Epithelial cell of proximal tubule (primary cell): ENCODE data around the gene SMYD5. TPM values are rescaled to one million over a fixed set of nuclear protein-coding genes. Genes with fewer than 3 reads are reported as not detected.

Source experiments
- DNase-seq: peaks from one replicate; pipeline ENCODE4 v3.0.0-alpha.2; 2011; ENCODE audit warnings: low read depth
- H3K4me3 ChIP-seq: 2 replicates; pipeline ENCODE4 v1.5.1; 2011; ENCODE audit warnings: low read depth, mild to moderate bottlenecking, low read length
- total RNA-seq: library from RNA; depleted of rRNA; stranded (reverse); fragments of >200 nt; gene quantifications from 2 replicates; pipeline ENCODE4 v1.2.3, GENCODE V29; 2015
- TF ChIP-seq, protein P1 (sequence below): conservative IDR thresholded peaks from 2 replicates; pipeline ENCODE4 v1.5.1; 2012; ENCODE audit warnings: low read depth, mild to moderate bottlenecking, low read length

SMYD5 gene
- total RNA-seq, 1 donor from 2014 or later: 27.3 TPM

DNA sequence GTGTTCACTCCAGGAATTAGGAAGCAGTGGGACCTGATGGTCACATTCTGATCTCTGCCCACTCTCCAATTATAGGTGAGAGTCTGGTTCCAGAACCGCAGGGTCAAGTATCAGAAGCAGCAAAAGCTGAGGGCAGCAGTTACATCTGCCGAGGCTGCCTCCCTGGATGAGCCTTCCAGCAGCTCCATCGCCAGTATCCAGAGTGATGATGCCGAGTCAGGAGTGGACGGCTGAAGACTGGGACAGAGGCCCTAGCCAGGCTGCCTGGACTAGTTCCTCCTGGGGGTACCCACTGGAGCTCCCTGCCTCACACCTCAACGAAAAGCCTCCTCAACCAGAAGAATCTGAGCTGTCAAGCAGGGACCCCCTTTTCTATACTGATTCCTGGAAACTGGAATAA is 3.3 kb upstream of the SMYD5 start:
- DNase-seq: no peak
- TF ChIP-seq, protein P1, sequence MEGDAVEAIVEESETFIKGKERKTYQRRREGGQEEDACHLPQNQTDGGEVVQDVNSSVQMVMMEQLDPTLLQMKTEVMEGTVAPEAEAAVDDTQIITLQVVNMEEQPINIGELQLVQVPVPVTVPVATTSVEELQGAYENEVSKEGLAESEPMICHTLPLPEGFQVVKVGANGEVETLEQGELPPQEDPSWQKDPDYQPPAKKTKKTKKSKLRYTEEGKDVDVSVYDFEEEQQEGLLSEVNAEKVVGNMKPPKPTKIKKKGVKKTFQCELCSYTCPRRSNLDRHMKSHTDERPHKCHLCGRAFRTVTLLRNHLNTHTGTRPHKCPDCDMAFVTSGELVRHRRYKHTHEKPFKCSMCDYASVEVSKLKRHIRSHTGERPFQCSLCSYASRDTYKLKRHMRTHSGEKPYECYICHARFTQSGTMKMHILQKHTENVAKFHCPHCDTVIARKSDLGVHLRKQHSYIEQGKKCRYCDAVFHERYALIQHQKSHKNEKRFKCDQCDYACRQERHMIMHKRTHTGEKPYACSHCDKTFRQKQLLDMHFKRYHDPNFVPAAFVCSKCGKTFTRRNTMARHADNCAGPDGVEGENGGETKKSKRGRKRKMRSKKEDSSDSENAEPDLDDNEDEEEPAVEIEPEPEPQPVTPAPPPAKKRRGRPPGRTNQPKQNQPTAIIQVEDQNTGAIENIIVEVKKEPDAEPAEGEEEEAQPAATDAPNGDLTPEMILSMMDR: no peak
- H3K4me3 ChIP-seq: no peak overlapping the region

DNA sequence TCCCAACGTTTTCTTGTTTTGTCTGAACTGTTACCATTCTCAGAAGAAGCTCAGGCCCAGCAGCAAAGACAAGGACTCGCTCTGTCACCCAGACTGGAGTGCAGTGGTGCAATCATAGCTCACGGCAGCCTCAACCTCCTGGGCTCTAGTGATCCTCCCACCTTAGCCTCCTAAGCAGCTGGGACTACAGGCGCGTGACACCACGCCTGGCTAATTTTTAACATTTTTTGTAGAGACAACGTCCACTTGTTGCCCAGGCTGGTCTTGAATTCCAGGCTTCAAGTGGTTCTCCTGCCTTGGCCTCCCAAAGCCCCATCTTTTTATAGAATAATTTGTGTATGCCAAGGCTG is 2.0 kb upstream of the SMYD5 start:
- DNase-seq: no peak
- TF ChIP-seq, protein P1: no peak
- H3K4me3 ChIP-seq: no peak overlapping the region

DNA sequence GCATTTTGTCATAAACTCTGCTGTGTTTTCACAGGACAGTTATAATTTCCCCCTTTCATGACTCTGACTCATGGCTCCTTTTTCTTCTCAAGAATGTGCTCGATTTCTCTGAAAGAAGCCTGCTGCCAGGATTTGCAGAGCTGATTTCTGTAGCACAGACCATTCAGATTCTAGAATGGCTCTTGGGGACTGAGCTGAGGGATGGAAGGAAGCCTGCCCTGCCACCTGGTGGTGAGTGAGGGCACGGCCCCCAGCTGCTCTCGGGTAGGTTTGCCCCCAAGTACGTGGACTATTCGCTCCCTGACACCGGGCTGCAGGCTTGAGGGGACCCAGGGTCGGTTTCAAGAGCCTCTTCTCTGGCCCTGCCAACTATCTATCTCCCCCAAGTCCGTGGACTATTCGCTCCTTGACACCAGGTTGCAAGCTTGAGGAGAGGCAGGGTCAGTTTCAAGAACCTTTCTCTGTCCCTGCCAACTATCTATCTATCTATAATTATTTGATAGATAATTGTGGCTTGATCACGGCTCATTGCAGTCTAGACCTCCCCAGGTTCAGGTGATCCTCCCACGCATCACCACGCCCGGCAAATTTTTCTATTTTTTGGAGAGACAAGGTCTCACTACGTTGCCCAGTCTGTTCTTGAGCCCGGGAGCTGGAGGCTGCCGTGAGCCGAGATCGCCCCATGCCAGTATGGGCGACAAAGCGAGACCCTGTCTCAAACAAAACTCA is 1.4 kb upstream of the SMYD5 start:
- H3K4me3 ChIP-seq: no peak overlapping the region
- TF ChIP-seq, protein P1: peak; percentile 97
- DNase-seq: no peak

DNA sequence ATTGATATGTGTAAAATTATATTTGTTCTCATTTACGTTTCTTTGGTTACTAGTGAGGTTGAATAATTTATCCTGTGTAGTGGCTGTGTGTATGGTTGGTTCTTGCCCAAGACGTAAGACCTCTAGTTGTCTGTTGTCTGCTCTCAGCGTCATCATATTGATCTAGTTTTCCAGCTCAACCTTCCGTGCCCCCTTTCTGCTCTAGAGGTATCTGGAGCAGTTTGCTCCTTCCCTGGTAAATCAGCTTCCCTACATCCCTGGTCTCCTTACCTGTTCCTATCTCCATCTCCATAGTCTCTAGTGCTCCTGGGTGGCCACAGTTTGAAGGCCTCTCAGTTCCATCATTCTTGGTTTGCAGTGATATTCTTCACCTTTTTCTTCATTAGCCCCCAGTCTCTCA is 1.2 kb downstream of the SMYD5 start:
- TF ChIP-seq, protein P1: no peak
- peak overlapping the region; percentile 79 for H3K4me3 ChIP-seq

DNA sequence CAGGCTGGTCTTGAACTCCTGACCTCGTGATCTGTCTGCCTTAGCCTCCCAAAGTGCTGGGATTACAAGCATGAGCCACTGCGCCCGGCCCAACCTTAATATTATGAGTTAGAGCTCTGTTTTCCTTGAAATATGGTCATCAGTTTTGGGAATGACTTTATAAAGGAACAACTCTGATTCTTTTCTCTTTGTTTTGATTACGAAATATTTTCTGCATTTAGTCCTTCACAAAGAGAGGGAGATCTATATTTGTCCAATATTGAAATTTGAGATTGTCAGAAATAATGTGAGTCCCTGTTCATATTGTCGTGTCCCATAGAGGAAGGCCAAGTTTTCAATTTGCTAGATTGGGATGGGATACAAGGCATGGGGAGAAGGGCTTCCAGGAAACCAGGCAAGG is 3.1 kb downstream of the SMYD5 start:
- TF ChIP-seq, protein P1: no peak
- no peak overlapping the region for H3K4me3 ChIP-seq
- DNase-seq: no peak

More for the DNA sequence above, 1.2 kb downstream of the SMYD5 start:
- DNase-seq: no peak

DNA sequence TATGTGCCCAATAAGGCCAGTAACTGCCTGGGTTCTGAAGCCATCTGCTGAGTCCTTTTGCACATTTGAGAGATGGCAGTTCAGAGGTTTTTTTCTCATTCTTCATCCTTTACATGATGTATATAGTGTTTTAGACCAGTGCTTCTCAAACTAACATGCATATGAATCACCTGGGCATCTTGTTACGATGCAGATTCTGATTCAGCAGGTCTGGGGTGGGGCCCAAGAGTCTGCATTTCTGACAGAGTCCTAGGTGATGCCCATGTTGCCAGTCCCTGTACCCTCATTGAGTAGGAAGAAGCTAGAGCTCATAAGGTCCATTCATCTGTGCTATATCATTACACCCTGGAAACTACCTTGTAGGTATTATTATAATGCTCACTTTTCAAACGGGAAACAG is 3.8 kb downstream of the SMYD5 start:
- no peak overlapping the region for H3K4me3 ChIP-seq
- TF ChIP-seq, protein P1: no peak
- no peak for DNase-seq

DNA sequence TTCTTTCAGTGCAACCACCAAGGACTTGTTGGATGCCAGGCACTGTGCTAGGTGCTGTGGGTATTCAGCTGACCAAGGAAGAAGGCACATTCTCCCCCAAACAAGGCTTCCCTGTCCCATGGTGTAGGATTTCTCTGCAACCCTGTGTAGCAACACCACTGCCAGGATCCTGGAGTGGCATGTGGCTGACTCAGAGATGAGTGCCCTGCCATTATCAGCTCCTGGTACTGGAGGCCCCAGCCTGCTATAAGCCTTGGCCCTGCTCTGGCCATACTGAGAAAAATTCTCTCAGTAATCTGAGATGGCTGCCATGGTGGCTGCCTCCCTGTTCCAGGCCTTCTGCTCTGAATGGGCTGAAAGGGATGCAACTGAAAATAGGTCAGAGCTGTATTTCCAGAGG is 4.3 kb downstream of the SMYD5 start:
- no peak for DNase-seq
- no peak overlapping the region for H3K4me3 ChIP-seq
- TF ChIP-seq, protein P1: no peak
